Measurements from ENCODE around the gene CTSS. TPM values are rescaled to one million over a fixed set of nuclear protein-coding genes. Genes with fewer than 3 reads are reported as not detected.
"Not testable (repeated sequence)": the region's sequence is repeated elsewhere in the genome, so short reads cannot be mapped to it uniquely, and the experiment has no call there.

Gene CTSS
- total and polyA plus RNA-seq, 2 experiments from 2014 or later: 5.2 to 10.4 TPM

DNA sequence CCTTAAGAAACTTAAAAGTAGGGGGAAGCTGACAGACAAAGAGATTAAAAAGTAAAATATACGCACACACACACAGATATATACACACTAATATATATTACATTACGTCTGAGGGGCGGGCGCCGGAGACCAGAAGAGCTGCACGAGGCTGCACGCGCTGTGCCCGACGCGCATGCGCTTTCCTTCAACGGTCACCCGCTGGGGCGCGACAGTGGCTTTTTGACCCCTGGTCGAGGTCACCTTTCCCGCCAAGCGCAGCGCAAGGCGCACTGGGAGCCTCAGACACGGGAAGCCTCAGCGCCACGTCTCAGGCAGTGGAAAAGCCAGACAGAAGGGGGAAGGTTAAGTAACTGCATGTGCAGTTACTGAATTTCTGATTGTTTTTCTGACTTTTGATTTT lies 44.9 kb downstream of the CTSS start, which contains the start of gene HORMAD1:
Gene HORMAD1, minus strand, starts transcription at position 193 of the 400 bp plus-strand sequence. CDS start 1,390 bp downstream, outside the sequence.
- H3K4me3 ChIP-seq: no peak within 1 kb of the TSS
- no peaks in the 10 kb centered on the region for H3K27me3 ChIP-seq
- 99% methylated on average over 24 of the region's 24 CpGs for WGBS (ENCODE audit: low lambda C conversion rate, missing lambda C conversion rate)
- H3K79me2 ChIP-seq: no peaks in the 10 kb centered on the region
- no peaks in the 10 kb centered on the region for H3K9me2 ChIP-seq (replicated peaks; ENCODE audit: insufficient read depth)
- no peaks in the 10 kb centered on the region for H3K9me3 ChIP-seq (ENCODE audit: low read depth)
- H3K36me3 ChIP-seq (replicated peaks; ENCODE audit: insufficient read depth, low read depth): no peaks in the 10 kb centered on the region
- H3K4me2 ChIP-seq: no peak within 1 kb of the TSS
- no peaks in the 10 kb centered on the region for H4K20me1 ChIP-seq (ENCODE audit: insufficient read depth, poor library complexity, severe bottlenecking)
- DNase-seq (ENCODE audit: low spot score): no peak
- H3K4me1 ChIP-seq (ENCODE audit: insufficient read depth): no peaks in the 10 kb centered on the region
- no peak within 1 kb of the TSS for H2AFZ ChIP-seq
- no peak for TF ChIP-seq EZH2phosphoT487 (IDR thresholded peaks at IDR 0.05; ENCODE audit: low read depth, severe bottlenecking, unreplicated experiment)
- TF ChIP-seq EZH2 (IDR thresholded peaks at IDR 0.05; ENCODE audit: borderline replicate concordance): no peak
- TF ChIP-seq, protein P1, sequence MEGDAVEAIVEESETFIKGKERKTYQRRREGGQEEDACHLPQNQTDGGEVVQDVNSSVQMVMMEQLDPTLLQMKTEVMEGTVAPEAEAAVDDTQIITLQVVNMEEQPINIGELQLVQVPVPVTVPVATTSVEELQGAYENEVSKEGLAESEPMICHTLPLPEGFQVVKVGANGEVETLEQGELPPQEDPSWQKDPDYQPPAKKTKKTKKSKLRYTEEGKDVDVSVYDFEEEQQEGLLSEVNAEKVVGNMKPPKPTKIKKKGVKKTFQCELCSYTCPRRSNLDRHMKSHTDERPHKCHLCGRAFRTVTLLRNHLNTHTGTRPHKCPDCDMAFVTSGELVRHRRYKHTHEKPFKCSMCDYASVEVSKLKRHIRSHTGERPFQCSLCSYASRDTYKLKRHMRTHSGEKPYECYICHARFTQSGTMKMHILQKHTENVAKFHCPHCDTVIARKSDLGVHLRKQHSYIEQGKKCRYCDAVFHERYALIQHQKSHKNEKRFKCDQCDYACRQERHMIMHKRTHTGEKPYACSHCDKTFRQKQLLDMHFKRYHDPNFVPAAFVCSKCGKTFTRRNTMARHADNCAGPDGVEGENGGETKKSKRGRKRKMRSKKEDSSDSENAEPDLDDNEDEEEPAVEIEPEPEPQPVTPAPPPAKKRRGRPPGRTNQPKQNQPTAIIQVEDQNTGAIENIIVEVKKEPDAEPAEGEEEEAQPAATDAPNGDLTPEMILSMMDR (IDR thresholded peaks at IDR 0.05; ENCODE audit: poor library complexity): no peak
- no peak within 1 kb of the TSS for H3K27ac ChIP-seq

DNA sequence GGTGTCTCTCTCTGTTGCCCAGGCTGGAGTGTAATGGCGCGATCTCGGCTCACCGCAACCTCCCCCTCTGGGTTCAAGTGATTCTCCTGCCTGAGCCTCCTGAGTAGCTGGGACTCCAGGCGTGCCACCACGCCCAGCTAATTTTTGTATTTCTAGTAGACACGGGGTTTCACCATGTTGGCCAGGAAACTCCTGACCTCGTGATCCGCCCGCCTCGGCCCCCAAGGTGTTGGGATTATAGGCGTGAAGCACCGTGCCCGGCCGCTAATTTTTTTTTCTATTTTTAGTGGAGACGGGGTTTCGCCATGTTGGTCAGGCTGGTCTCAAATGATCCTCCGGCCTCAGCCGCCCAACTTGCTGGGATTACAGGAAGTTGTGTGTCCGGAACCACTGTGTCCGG lies 45.5 kb downstream of the CTSS start:
- 98% methylated on average over 21 of the region's 21 CpGs for WGBS (ENCODE audit: low lambda C conversion rate, missing lambda C conversion rate)
- Histone ChIP-seq H3K4me2 (no peak overlapping the region), H3K79me2 (no peaks in the 10 kb centered on the region), H3K27ac (no peak overlapping the region), H3K27me3 (no peaks in the 10 kb centered on the region), H3K4me1 (ENCODE audit: insufficient read depth) (no peaks in the 10 kb centered on the region), H3K36me3 (replicated peaks; ENCODE audit: insufficient read depth, low read depth) (no peaks in the 10 kb centered on the region), H2AFZ (no peak overlapping the region), H3K9me2 (replicated peaks; ENCODE audit: insufficient read depth) (no peaks in the 10 kb centered on the region), H4K20me1 (ENCODE audit: insufficient read depth, poor library complexity, severe bottlenecking) (no peaks in the 10 kb centered on the region), H3K4me3 (no peak overlapping the region), H3K9me3 (ENCODE audit: low read depth) (no peaks in the 10 kb centered on the region)
- no peak for DNase-seq (ENCODE audit: low spot score)
- TF ChIP-seq, protein P1 (IDR thresholded peaks at IDR 0.05; ENCODE audit: poor library complexity): no peak
- TF ChIP-seq EZH2 (IDR thresholded peaks at IDR 0.05; ENCODE audit: borderline replicate concordance) (no peak), EZH2phosphoT487 (IDR thresholded peaks at IDR 0.05; ENCODE audit: low read depth, severe bottlenecking, unreplicated experiment) (no peak)

DNA sequence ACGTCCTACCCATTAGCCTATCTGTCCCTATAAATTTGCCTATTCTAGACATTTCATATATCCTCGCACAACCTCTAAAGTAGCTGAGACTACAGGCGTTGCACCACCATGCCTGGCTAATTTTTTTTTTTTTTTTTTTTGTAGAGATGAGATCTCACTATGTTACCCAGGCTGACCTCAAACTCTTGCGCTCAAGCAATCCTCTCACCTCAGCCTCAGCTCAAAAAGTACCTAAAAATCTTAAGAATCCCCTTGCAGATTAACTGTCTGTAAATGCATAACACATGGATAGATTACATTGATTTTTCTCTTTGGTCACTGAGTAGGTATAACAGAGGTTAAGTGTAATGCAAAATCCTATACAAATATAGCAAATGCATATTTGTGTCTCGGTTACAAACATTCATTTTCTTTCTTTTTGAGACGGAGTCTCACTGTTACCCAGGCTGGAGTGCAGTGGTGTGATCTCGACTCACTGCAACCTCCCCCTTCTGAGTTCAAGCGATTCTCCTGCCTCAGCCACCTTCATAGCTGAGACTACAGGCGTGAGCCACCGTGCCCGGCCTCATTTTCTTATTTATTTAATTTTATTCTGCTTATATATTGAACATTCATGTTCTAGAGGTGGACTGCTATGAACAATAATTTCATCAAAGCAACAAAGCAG lies 47.2 kb downstream of the CTSS start:
- Histone ChIP-seq H4K20me1 (ENCODE audit: insufficient read depth, poor library complexity, severe bottlenecking) (no peaks in the 10 kb centered on the region), H3K36me3 (replicated peaks; ENCODE audit: insufficient read depth, low read depth) (no peaks in the 10 kb centered on the region), H3K9me2 (replicated peaks; ENCODE audit: insufficient read depth) (no peaks in the 10 kb centered on the region), H3K27me3 (no peaks in the 10 kb centered on the region), H3K4me2 (no peak overlapping the region), H2AFZ (no peak overlapping the region), H3K79me2 (no peaks in the 10 kb centered on the region), H3K4me3 (no peak overlapping the region), H3K27ac (no peak overlapping the region), H3K4me1 (ENCODE audit: insufficient read depth) (no peaks in the 10 kb centered on the region), H3K9me3 (ENCODE audit: low read depth) (no peaks in the 10 kb centered on the region)
- DNase-seq (ENCODE audit: low spot score): no peak
- WGBS (ENCODE audit: low lambda C conversion rate, missing lambda C conversion rate): 90% methylated on average over 11 of the region's 11 CpGs
- TF ChIP-seq, protein P1 (IDR thresholded peaks at IDR 0.05; ENCODE audit: poor library complexity): no peak
- TF ChIP-seq EZH2phosphoT487 (IDR thresholded peaks at IDR 0.05; ENCODE audit: low read depth, severe bottlenecking, unreplicated experiment): no peak
- TF ChIP-seq EZH2 (IDR thresholded peaks at IDR 0.05; ENCODE audit: borderline replicate concordance): no peak

DNA sequence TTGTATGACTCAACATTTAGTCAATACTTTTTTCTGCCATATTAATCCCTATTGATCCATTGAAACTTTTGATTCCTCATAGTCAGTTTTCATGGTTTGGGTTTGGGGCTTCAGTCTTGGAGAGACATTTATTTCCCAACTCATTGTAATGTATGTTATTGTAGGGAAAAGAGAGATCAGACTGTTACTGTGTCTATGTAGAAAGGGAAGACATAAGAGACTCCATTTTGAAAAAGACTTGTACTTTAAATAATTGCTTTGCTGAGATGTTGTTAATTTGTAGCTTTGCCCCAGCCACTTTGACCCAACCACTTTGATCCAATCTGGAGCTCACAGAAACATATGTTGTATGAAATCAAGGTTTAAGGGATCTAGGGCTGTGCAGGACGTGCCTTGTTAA lies 56.5 kb downstream of the CTSS start:
- DNase-seq (ENCODE audit: low spot score); H3K4me1 ChIP-seq (ENCODE audit: insufficient read depth); H2AFZ ChIP-seq; H3K4me3 ChIP-seq; H3K9me3 ChIP-seq (ENCODE audit: low read depth); H3K27ac ChIP-seq; H3K4me2 ChIP-seq; H3K79me2 ChIP-seq; H4K20me1 ChIP-seq (ENCODE audit: insufficient read depth, poor library complexity, severe bottlenecking); H3K27me3 ChIP-seq; H3K9me2 ChIP-seq (replicated peaks; ENCODE audit: insufficient read depth); H3K36me3 ChIP-seq (replicated peaks; ENCODE audit: insufficient read depth, low read depth): not testable (repeated sequence)
- 47% methylated on average over 1 of the region's 1 CpG for WGBS (ENCODE audit: low lambda C conversion rate, missing lambda C conversion rate)

Measured in hepatocyte (in vitro differentiated cells).